GM12878 (cell line): Measurements from ENCODE around the gene IMPG2. TPM values are rescaled to one million over a fixed set of nuclear protein-coding genes. Genes with fewer than 3 reads are reported as not detected.

ENCODE experiments used
- ATAC-seq: fragments of 200-7000 bp; cut with Tn5 transposase; 3 replicates; pipeline ENCODE4 v1.9.1; 2020; ENCODE audit warnings: mild to moderate bottlenecking, moderate library complexity
- BruUV-seq: library from RNA; stranded (reverse); fragments of 400-500 nt; replicated peaks from 2 replicates; lab custom pipeline; 2021; lab: Mats Ljungman, UMichigan
- CTCF ChIA-PET: fragments of 300-600 bp; sonication (Branson Sonifier 250); formaldehyde crosslinking; extraction: SDS; loops from one replicate; lab custom pipeline; 2021; ENCODE audit warnings: inconsistent platforms; lab: Yijun Ruan, JAX
- POLR2A ChIA-PET: fragments of 350-600 bp; formaldehyde crosslinking; extraction: SDS; loops from one replicate; lab custom pipeline; 2021; ENCODE audit warnings: inconsistent platforms; lab: Charles Lee
- RAD21 ChIA-PET: fragments of 300-600 bp; sonication (Branson Sonifier 250); formaldehyde crosslinking; loops from one replicate; lab custom pipeline; 2023; ENCODE audit warnings: antibody characterized with exemption; ENCODE audit not compliant: unreplicated experiment; lab: Charles Lee
- SMC1A ChIA-PET: fragments of 300-600 bp; sonication (Branson Sonifier 250); formaldehyde crosslinking; loops from one replicate; lab custom pipeline; 2023; ENCODE audit not compliant: unreplicated experiment, uncharacterized antibody; lab: Charles Lee
- DNase-seq: peaks from one replicate; pipeline ENCODE4 v3.0.0-alpha.2; 2011; ENCODE audit warnings: low read depth, low spot score
- FAIRE-seq: peaks from 3 replicates; lab custom pipeline; 2011; peaks lifted over from hg19 to GRCh38; lab: Jason Lieb, UNC
- H2AFZ ChIP-seq: 2 replicates; pipeline ENCODE4 v1.6.0; 2011; ENCODE audit warnings: low read depth, low read length, control low read depth; ENCODE audit not compliant: control insufficient read depth
- H3K27ac ChIP-seq: 2 replicates; pipeline ENCODE4 v1.5.1; 2011; ENCODE audit warnings: control low read depth; ENCODE audit not compliant: control insufficient read depth, insufficient read depth
- H3K27me3 ChIP-seq, 2 experiments: replicated peaks in 1 of 2; 2 replicates each; pipeline versions ENCODE4 v1.6.0 to v1.6.1; 2011; ENCODE audit warnings: low read length in 1 of 2; ENCODE audit not compliant: control insufficient read depth in 2 of 2, insufficient read depth in 2 of 2
- H3K36me3 ChIP-seq, 2 experiments: 2 replicates each; pipeline ENCODE4 v1.5.1; 2011; ENCODE audit warnings: low read length in 1 of 2; ENCODE audit not compliant: control insufficient read depth in 2 of 2, insufficient read depth in 2 of 2
- H3K4me1 ChIP-seq: 2 replicates; pipeline ENCODE4 v1.6.1; 2011; ENCODE audit warnings: mild to moderate bottlenecking, low read length, moderate library complexity, mixed read lengths; ENCODE audit not compliant: control insufficient read depth, insufficient read depth
- H3K4me2 ChIP-seq: 2 replicates; pipeline ENCODE4 v1.6.0; 2011; ENCODE audit warnings: control low read depth; ENCODE audit not compliant: control insufficient read depth, insufficient read depth
- H3K4me3 ChIP-seq: fragments of 200-600 bp; sonication (generic); 2 replicates; pipeline ENCODE4 v1.5.1; 2016
- H3K79me2 ChIP-seq: 2 replicates; pipeline ENCODE4 v1.6.0; 2011; ENCODE audit warnings: low read length; ENCODE audit not compliant: control insufficient read depth, insufficient read depth
- H3K9ac ChIP-seq: 2 replicates; pipeline ENCODE4 v1.8.0; 2011; ENCODE audit warnings: low read length, control low read depth, mixed read lengths; ENCODE audit not compliant: control insufficient read depth, insufficient read depth
- H3K9me3 ChIP-seq: replicated peaks from 3 replicates; pipeline ENCODE4 v1.5.1; 2011; ENCODE audit warnings: mild to moderate bottlenecking, low read length; ENCODE audit not compliant: control insufficient read depth, insufficient read depth
- H4K20me1 ChIP-seq: 2 replicates; pipeline ENCODE4 v1.6.0; 2011; ENCODE audit not compliant: control insufficient read depth, insufficient read depth
- EP300 ChIP-seq, 2 experiments: fragments of 150-350 bp in 1 of 2; IDR thresholded peaks; 2 replicates each; pipeline ENCODE4 v1.6.1; 2011 to 2012; ENCODE audit warnings: low read depth in 2 of 2, low read length in 2 of 2, borderline replicate concordance in 1 of 2, improper control_type of control experiment in 1 of 2, inconsistent platforms in 1 of 2; ENCODE audit not compliant: control insufficient read depth in 1 of 2
- FOXK2 ChIP-seq: fragments of 450-650 bp; IDR thresholded peaks from 2 replicates; pipeline ENCODE4 v1.6.1; 2017; ENCODE audit warnings: mild to moderate bottlenecking, moderate library complexity
- JUNB ChIP-seq: IDR thresholded peaks from 2 replicates; pipeline ENCODE4 v1.6.1; 2016; ENCODE audit warnings: antibody characterized with exemption, mild to moderate bottlenecking
- MEF2A ChIP-seq: IDR thresholded peaks from 2 replicates; pipeline ENCODE4 v1.6.1; 2011; ENCODE audit warnings: low read depth, mild to moderate bottlenecking, low read length, moderate library complexity; ENCODE audit not compliant: insufficient read depth
- NR2C2 ChIP-seq: IDR thresholded peaks from 2 replicates; pipeline ENCODE4 v1.6.1; 2011; ENCODE audit warnings: borderline replicate concordance, low read depth; ENCODE audit not compliant: control insufficient read depth, insufficient read length
- PAX5 ChIP-seq: IDR thresholded peaks from 2 replicates; pipeline ENCODE4 v1.6.1; 2011; ENCODE audit warnings: low read depth, low read length, borderline replicate concordance
- SIN3A ChIP-seq: IDR thresholded peaks from 2 replicates; pipeline ENCODE4 v1.6.1; 2012; ENCODE audit warnings: low read depth, low read length, improper control_type of control experiment
- SMAD5 ChIP-seq: IDR thresholded peaks from 2 replicates; pipeline ENCODE4 v1.6.1; 2016; ENCODE audit warnings: antibody characterized with exemption, low read depth
- WRNIP1 ChIP-seq: IDR thresholded peaks from 2 replicates; pipeline ENCODE4 v1.6.1; 2011; ENCODE audit warnings: low read depth, low read length, improper control_type of control experiment, borderline replicate concordance
- WGBS: methylation state at CpG from one replicate; pipeline ENCODE4 v1.1.6; 2016; ENCODE audit warnings: low lambda C conversion rate; ENCODE audit not compliant: insufficient replicate concordance, insufficient coverage; ENCODE audit errors: missing lambda C conversion rate; 5-methylcytosine and 5-hydroxymethylcytosine counted together
- in situ Hi-C: fragments of 300-500 bp; cut with MboI; formaldehyde crosslinking; loops from 9 replicates; pipeline ENCODE4 v1.14.3; 2018; ENCODE audit warnings: mixed read lengths
- intact Hi-C: fragments of 100-400 bp; cut with micrococcal nuclease; formaldehyde crosslinking; loops from one replicate; pipeline ENCODE4 v1.14.2; 2022; ENCODE audit not compliant: unreplicated experiment
- polyA plus RNA-seq, 11 experiments: library from polyadenylated mRNA; depleted of rRNA in 4 of 11; unstranded in 6 of 11; stranded (reverse) in 5 of 11; fragments of >200 nt; fragmentation: Nextera tagmentation in 4 of 11; fragmentation: Illumina TruSeq in 1 of 11; extraction: Ambion mirVana in 4 of 11; extraction: Trizol in 1 of 11; gene quantifications; 1 replicate in 1 of 11; 2 replicates in 10 of 11; pipeline versions ENCODE4 v1.2.1 to v1.2.3, GENCODE V29; 2011 to 2016; ENCODE audit warnings: inconsistent platforms in 2 of 11, missing spikeins in 2 of 11, low read depth in 1 of 11
- total RNA-seq, 4 experiments: library from RNA; depleted of rRNA in 3 of 4; stranded (reverse); fragments of >200 nt in 3 of 4; fragmentation: Illumina TruSeq in 1 of 4; extraction: Trizol in 1 of 4; gene quantifications; 2 replicates each; pipeline versions ENCODE4 v1.2.1 to v1.2.3, GENCODE V29; 2013 to 2021
- TF ChIP-seq, protein P1 (sequence below): fragments of 450-650 bp; IDR thresholded peaks from 2 replicates; pipeline ENCODE4 v1.6.1; 2017; ENCODE audit warnings: mild to moderate bottlenecking, moderate library complexity
- TF ChIP-seq, protein P2 (sequence below): fragments of 450-650 bp; IDR thresholded peaks from 2 replicates; pipeline ENCODE4 v1.6.1; 2016; ENCODE audit warnings: mild to moderate bottlenecking, moderate library complexity, borderline replicate concordance

Gene IMPG2
- total and polyA plus RNA-seq, 10 of the 15 experiments (the other 5 are each of a cell fraction or from before 2014, with no cell fraction given) = under 0.01 to 0.17 (median 0.10) TPM; not detected in 3

DNA sequence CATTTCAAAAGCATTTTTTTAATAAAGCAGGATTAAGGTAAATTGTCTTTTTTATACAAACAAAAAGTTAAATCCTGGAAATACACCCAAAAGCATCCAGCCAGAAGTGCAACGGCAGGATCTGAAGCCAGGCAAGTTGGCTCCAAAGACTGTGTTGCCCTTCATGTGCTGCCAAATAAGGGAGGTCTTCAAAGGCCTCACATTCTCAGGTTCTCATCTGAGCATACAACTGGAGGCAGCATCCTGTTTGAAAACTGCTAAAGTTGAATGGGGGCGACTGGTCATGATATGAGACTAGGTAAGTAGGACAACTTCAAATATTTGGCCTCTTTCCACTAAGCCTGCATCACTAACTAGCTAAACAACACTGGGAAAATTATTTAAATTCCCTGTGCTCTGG, 52.2 kb downstream of the IMPG2 start:
- no peaks in the 10 kb centered on the region for H3K79me2 ChIP-seq
- FAIRE-seq = no peak
- H4K20me1 ChIP-seq = no peaks in the 10 kb centered on the region
- H3K27me3 ChIP-seq = no peaks in the 10 kb centered on the region
- H3K27ac ChIP-seq = no peak overlapping the region
- no TSS peak for BruUV-seq
- intact Hi-C loops = no loop called here
- ChIA-PET CTCF (no interaction called here), POLR2A (no interaction called here), SMC1A (no interaction called here), RAD21 (no interaction called here)
- H2AFZ ChIP-seq = no peak overlapping the region
- no peaks in the 10 kb centered on the region for H3K4me1 ChIP-seq
- no peak overlapping the region for H3K4me2 ChIP-seq
- in situ Hi-C loops = no loop called here
- H3K4me3 ChIP-seq = no peak overlapping the region
- H3K9ac ChIP-seq = no peak overlapping the region
- DNase-seq = no peak
- no peaks in the 10 kb centered on the region for H3K36me3 ChIP-seq
- no peaks in the 10 kb centered on the region for H3K9me3 ChIP-seq
- 91% methylated on average over 2 of the region's 2 CpGs for WGBS
- no peak for ATAC-seq
- TF ChIP-seq WRNIP1 (no peak), FOXK2 (no peak), PAX5 (no peak), EP300 (IDR thresholded peaks at IDR 0.05; ENCODE audit: borderline replicate concordance in 1 of 2, control insufficient read depth in 1 of 2, low read depth in 2 of 2, low read length in 2 of 2) (no peak), JUNB (no peak), NR2C2 (no peak), SMAD5 (no peak), SIN3A (no peak), MEF2A (no peak)
- TF ChIP-seq, protein P1, sequence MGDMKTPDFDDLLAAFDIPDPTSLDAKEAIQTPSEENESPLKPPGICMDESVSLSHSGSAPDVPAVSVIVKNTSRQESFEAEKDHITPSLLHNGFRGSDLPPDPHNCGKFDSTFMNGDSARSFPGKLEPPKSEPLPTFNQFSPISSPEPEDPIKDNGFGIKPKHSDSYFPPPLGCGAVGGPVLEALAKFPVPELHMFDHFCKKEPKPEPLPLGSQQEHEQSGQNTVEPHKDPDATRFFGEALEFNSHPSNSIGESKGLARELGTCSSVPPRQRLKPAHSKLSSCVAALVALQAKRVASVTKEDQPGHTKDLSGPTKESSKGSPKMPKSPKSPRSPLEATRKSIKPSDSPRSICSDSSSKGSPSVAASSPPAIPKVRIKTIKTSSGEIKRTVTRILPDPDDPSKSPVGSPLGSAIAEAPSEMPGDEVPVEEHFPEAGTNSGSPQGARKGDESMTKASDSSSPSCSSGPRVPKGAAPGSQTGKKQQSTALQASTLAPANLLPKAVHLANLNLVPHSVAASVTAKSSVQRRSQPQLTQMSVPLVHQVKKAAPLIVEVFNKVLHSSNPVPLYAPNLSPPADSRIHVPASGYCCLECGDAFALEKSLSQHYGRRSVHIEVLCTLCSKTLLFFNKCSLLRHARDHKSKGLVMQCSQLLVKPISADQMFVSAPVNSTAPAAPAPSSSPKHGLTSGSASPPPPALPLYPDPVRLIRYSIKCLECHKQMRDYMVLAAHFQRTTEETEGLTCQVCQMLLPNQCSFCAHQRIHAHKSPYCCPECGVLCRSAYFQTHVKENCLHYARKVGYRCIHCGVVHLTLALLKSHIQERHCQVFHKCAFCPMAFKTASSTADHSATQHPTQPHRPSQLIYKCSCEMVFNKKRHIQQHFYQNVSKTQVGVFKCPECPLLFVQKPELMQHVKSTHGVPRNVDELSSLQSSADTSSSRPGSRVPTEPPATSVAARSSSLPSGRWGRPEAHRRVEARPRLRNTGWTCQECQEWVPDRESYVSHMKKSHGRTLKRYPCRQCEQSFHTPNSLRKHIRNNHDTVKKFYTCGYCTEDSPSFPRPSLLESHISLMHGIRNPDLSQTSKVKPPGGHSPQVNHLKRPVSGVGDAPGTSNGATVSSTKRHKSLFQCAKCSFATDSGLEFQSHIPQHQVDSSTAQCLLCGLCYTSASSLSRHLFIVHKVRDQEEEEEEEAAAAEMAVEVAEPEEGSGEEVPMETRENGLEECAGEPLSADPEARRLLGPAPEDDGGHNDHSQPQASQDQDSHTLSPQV = no peak
- TF ChIP-seq, protein P2, sequence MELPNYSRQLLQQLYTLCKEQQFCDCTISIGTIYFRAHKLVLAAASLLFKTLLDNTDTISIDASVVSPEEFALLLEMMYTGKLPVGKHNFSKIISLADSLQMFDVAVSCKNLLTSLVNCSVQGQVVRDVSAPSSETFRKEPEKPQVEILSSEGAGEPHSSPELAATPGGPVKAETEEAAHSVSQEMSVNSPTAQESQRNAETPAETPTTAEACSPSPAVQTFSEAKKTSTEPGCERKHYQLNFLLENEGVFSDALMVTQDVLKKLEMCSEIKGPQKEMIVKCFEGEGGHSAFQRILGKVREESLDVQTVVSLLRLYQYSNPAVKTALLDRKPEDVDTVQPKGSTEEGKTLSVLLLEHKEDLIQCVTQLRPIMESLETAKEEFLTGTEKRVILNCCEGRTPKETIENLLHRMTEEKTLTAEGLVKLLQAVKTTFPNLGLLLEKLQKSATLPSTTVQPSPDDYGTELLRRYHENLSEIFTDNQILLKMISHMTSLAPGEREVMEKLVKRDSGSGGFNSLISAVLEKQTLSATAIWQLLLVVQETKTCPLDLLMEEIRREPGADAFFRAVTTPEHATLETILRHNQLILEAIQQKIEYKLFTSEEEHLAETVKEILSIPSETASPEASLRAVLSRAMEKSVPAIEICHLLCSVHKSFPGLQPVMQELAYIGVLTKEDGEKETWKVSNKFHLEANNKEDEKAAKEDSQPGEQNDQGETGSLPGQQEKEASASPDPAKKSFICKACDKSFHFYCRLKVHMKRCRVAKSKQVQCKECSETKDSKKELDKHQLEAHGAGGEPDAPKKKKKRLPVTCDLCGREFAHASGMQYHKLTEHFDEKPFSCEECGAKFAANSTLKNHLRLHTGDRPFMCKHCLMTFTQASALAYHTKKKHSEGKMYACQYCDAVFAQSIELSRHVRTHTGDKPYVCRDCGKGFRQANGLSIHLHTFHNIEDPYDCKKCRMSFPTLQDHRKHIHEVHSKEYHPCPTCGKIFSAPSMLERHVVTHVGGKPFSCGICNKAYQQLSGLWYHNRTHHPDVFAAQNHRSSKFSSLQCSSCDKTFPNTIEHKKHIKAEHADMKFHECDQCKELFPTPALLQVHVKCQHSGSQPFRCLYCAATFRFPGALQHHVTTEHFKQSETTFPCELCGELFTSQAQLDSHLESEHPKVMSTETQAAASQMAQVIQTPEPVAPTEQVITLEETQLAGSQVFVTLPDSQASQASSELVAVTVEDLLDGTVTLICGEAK = no peak
